NCI-H2107 (cell line): ENCODE data around the gene NCOA4.
"Not testable (repeated sequence)": the region's sequence is repeated elsewhere in the genome, so short reads cannot be mapped to it uniquely, and the experiment has no call there.

Experiments
- DNase-seq: peaks from one replicate; lab custom pipeline; 2025; lab: John Stamatoyannopoulos, UW

NCOA4 gene

GRCh38 chr10:46019569-46020343 is 10.7 kb downstream of the NCOA4 start:
- DNase-seq, result no peak

GRCh38 chr10:46019177-46019528 is 11.3 kb downstream of the NCOA4 start:
- DNase-seq, result no peak

GRCh38 chr10:46018453-46019176 is 11.8 kb downstream of the NCOA4 start:
- no peak for DNase-seq

GRCh38 chr10:46017733-46018132 is 12.7 kb downstream of the NCOA4 start:
- DNase-seq, result no peak

- no peak for DNase-seq
These were observed 13.6 kb downstream of the NCOA4 start for GRCh38 chr10:46016811-46017210.

GRCh38 chr10:46016190-46016589 is 14.2 kb downstream of the NCOA4 start:
- DNase-seq, result no peak

- no peak for DNase-seq
These were observed 15.6 kb downstream of the NCOA4 start for GRCh38 chr10:46014683-46015405.

- DNase-seq, result no peak
These were observed 16.2 kb downstream of the NCOA4 start for GRCh38 chr10:46014206-46014605.

- DNase-seq, result no peak
These were observed 17.7 kb downstream of the NCOA4 start for GRCh38 chr10:46012746-46013145.

- DNase-seq, result no peak
These were observed 24.2 kb downstream of the NCOA4 start for GRCh38 chr10:46006219-46006618.

GRCh38 chr10:46005383-46005782 is 25.0 kb downstream of the NCOA4 start:
- no peak for DNase-seq

- DNase-seq, result no peak
These were observed 25.5 kb downstream of the NCOA4 start for GRCh38 chr10:46004963-46005362.

GRCh38 chr10:46002916-46003693 is 27.3 kb downstream of the NCOA4 start:
- DNase-seq, result no peak

GRCh38 chr10:46002189-46002687 is 28.2 kb downstream of the NCOA4 start:
- not testable (repeated sequence) for DNase-seq

GRCh38 chr10:46001187-46001756 is 29.2 kb downstream of the NCOA4 start:
- no peak for DNase-seq

GRCh38 chr10:46000538-46000937 is 29.9 kb downstream of the NCOA4 start:
- no peak for DNase-seq

- DNase-seq, result not testable (repeated sequence)
These were observed 30.5 kb downstream of the NCOA4 start for GRCh38 chr10:45999955-46000354.

GRCh38 chr10:45997994-45998763 is 32.2 kb downstream of the NCOA4 start:
- DNase-seq, result no peak

- DNase-seq, result no peak
These were observed 32.9 kb downstream of the NCOA4 start for GRCh38 chr10:45997557-45997956.

GRCh38 chr10:45985590-45985989 is 44.8 kb downstream of the NCOA4 start:
- not testable (repeated sequence) for DNase-seq

GRCh38 chr10:45984473-45984872 is 46.0 kb downstream of the NCOA4 start:
- not testable (repeated sequence) for DNase-seq
